KOPT-K1 (cell line): ENCODE measurements around the gene DMAC2L.
"Not testable (repeated sequence)": the region's sequence is repeated elsewhere in the genome, so short reads cannot be mapped to it uniquely, and the experiment has no call there.

ENCODE experiments used
- H3K27ac ChIP-seq: fragments of 200-600 bp; sonication (generic); 2 replicates; pipeline ENCODE4 v1.5.1; 2016; ENCODE audit warnings: antibody characterized with exemption, mild to moderate bottlenecking, low read depth, low read length; ENCODE audit not compliant: poor library complexity, severe bottlenecking
- H3K36me3 ChIP-seq: fragments of 200-600 bp; sonication (generic); 2 replicates; pipeline ENCODE4 v1.5.1; 2017; ENCODE audit warnings: antibody characterized with exemption, mild to moderate bottlenecking, low read length, moderate library complexity; ENCODE audit not compliant: insufficient read depth
- H3K9me3 ChIP-seq: fragments of 200-600 bp; sonication (generic); 2 replicates; pipeline ENCODE4 v1.5.1; 2017; ENCODE audit warnings: antibody characterized with exemption, low read length, mild to moderate bottlenecking; ENCODE audit not compliant: insufficient read depth, poor library complexity, severe bottlenecking

Gene DMAC2L

GRCh38 chr14:50311337-50311971, 670 bp upstream of the DMAC2L start:
- Histone ChIP-seq H3K27ac (peak overlapping the region; percentile 79), H3K9me3 (peaks cover 13% of the 10 kb centered on the region), H3K36me3 (peaks cover 9% of the 10 kb centered on the region)

- Histone ChIP-seq H3K27ac (peak overlapping the region; percentile 79), H3K36me3 (peaks cover 9% of the 10 kb centered on the region), H3K9me3 (peaks cover 13% of the 10 kb centered on the region)
Measured at GRCh38 chr14:50312734-50313054, 570 bp downstream of the DMAC2L start.

- H3K27ac ChIP-seq, H3K36me3 ChIP-seq: not testable (repeated sequence)
- H3K9me3 ChIP-seq, result peaks cover 13% of the 10 kb centered on the region
Measured at GRCh38 chr14:50314098-50314497, 2.0 kb downstream of the DMAC2L start.

GRCh38 chr14:50318031-50318626, 6.0 kb downstream of the DMAC2L start:
- H3K9me3 ChIP-seq, result peaks cover 13% of the 10 kb centered on the region
- H3K36me3 ChIP-seq, result peaks cover 16% of the 10 kb centered on the region
- no peak overlapping the region for H3K27ac ChIP-seq

GRCh38 chr14:50319293-50319692, 7.2 kb downstream of the DMAC2L start:
- Histone ChIP-seq H3K9me3 (peaks cover 4% of the 10 kb centered on the region), H3K36me3 (peaks cover 22% of the 10 kb centered on the region), H3K27ac (no peak overlapping the region)

- H3K9me3 ChIP-seq, result no peaks in the 10 kb centered on the region
- H3K36me3 ChIP-seq, result peaks cover 22% of the 10 kb centered on the region
- H3K27ac ChIP-seq, result no peak overlapping the region
Measured at GRCh38 chr14:50319721-50320120, 7.6 kb downstream of the DMAC2L start.

- H3K36me3 ChIP-seq, result peaks cover 27% of the 10 kb centered on the region
- no peaks in the 10 kb centered on the region for H3K9me3 ChIP-seq
- no peak overlapping the region for H3K27ac ChIP-seq
Measured at GRCh38 chr14:50320283-50320682, 8.2 kb downstream of the DMAC2L start.

- H3K27ac ChIP-seq, result peak overlapping the region; percentile 40
- no peaks in the 10 kb centered on the region for H3K9me3 ChIP-seq
- peaks cover 34% of the 10 kb centered on the region for H3K36me3 ChIP-seq
Measured at GRCh38 chr14:50321009-50321660, 9.0 kb downstream of the DMAC2L start.

- Histone ChIP-seq H3K36me3 (peaks cover 51% of the 10 kb centered on the region), H3K27ac (no peak overlapping the region), H3K9me3 (no peaks in the 10 kb centered on the region)
Measured at GRCh38 chr14:50331596-50331995, 19.5 kb downstream of the DMAC2L start.

GRCh38 chr14:50333014-50333509, 20.9 kb downstream of the DMAC2L start:
- no peak overlapping the region for H3K27ac ChIP-seq
- peaks cover 44% of the 10 kb centered on the region for H3K36me3 ChIP-seq
- H3K9me3 ChIP-seq, result no peaks in the 10 kb centered on the region

GRCh38 chr14:50334211-50334610, 22.1 kb downstream of the DMAC2L start:
- no peaks in the 10 kb centered on the region for H3K9me3 ChIP-seq
- no peak overlapping the region for H3K27ac ChIP-seq
- peaks cover 36% of the 10 kb centered on the region for H3K36me3 ChIP-seq

GRCh38 chr14:50335389-50335788, 23.3 kb downstream of the DMAC2L start:
- no peaks in the 10 kb centered on the region for H3K9me3 ChIP-seq
- peak overlapping the region; percentile 7 for H3K27ac ChIP-seq
- H3K36me3 ChIP-seq, result peaks cover 26% of the 10 kb centered on the region

GRCh38 chr14:50335989-50336824, 24.1 kb downstream of the DMAC2L start:
- peak overlapping the region; percentile 52 for H3K27ac ChIP-seq
- H3K9me3 ChIP-seq, result no peaks in the 10 kb centered on the region
- H3K36me3 ChIP-seq, result peaks cover 19% of the 10 kb centered on the region

- no peaks in the 10 kb centered on the region for H3K9me3 ChIP-seq
- no peak overlapping the region for H3K27ac ChIP-seq
- no peaks in the 10 kb centered on the region for H3K36me3 ChIP-seq
Measured at GRCh38 chr14:50338587-50338986, 26.5 kb downstream of the DMAC2L start.

GRCh38 chr14:50339178-50339804, 27.2 kb downstream of the DMAC2L start:
- Histone ChIP-seq H3K27ac (no peak overlapping the region), H3K9me3 (no peaks in the 10 kb centered on the region), H3K36me3 (no peaks in the 10 kb centered on the region)
